Fibroblast of gingiva (primary cell): Measurements from ENCODE around the gene NECAB2.

Source experiments
- DNase-seq: peaks from one replicate; pipeline ENCODE4 v3.0.0-alpha.2; 2011; ENCODE audit warnings: low read depth

Gene NECAB2

GRCh38 chr16:83967091-83967490 lies 953 bp upstream of the NECAB2 start:
- no peak for DNase-seq

GRCh38 chr16:83968306-83968851 lies 335 bp downstream of the NECAB2 start:
- no peak for DNase-seq

- no peak for DNase-seq
Observed at GRCh38 chr16:83968891-83969649, 1.0 kb downstream of the NECAB2 start.

- no peak for DNase-seq
Observed at GRCh38 chr16:83969771-83970429, 1.9 kb downstream of the NECAB2 start.

GRCh38 chr16:83970430-83970815 lies 2.4 kb downstream of the NECAB2 start:
- no peak for DNase-seq

- DNase-seq, result no peak
Observed at GRCh38 chr16:83971165-83972130, 3.4 kb downstream of the NECAB2 start.

- no peak for DNase-seq
Observed at GRCh38 chr16:83972256-83973008, 4.4 kb downstream of the NECAB2 start.

- no peak for DNase-seq
Observed at GRCh38 chr16:83973077-83973476, 5.0 kb downstream of the NECAB2 start.

- DNase-seq, result no peak
Observed at GRCh38 chr16:83973581-83974385, 5.7 kb downstream of the NECAB2 start.

GRCh38 chr16:83974475-83974874 lies 6.4 kb downstream of the NECAB2 start:
- no peak for DNase-seq

GRCh38 chr16:83975590-83976260 lies 7.7 kb downstream of the NECAB2 start:
- DNase-seq, result no peak

- no peak for DNase-seq
Observed at GRCh38 chr16:83977056-83977815, 9.2 kb downstream of the NECAB2 start.

- no peak for DNase-seq
Observed at GRCh38 chr16:83978401-83978904, 10.4 kb downstream of the NECAB2 start.

- no peak for DNase-seq
Observed at GRCh38 chr16:83979441-83979840, 11.4 kb downstream of the NECAB2 start.

- no peak for DNase-seq
Observed at GRCh38 chr16:83980794-83981193, 12.8 kb downstream of the NECAB2 start.

GRCh38 chr16:83981799-83982198 lies 13.8 kb downstream of the NECAB2 start:
- no peak for DNase-seq

- DNase-seq, result no peak
Observed at GRCh38 chr16:83983491-83983890, 15.4 kb downstream of the NECAB2 start.

- no peak for DNase-seq
Observed at GRCh38 chr16:83989300-83989699, 21.3 kb downstream of the NECAB2 start.

GRCh38 chr16:83990492-83990891 lies 22.4 kb downstream of the NECAB2 start:
- no peak for DNase-seq
